KMS-11 (cell line): ENCODE data around the gene IFNE.

Source experiments
- H2AFZ ChIP-seq: fragments of 200-600 bp; sonication (generic); 2 replicates; pipeline ENCODE4 v1.6.1; 2016; ENCODE audit warnings: antibody characterized with exemption, mixed run types, low read depth
- H3K27ac ChIP-seq: fragments of 200-600 bp; sonication (generic); 2 replicates; pipeline ENCODE4 v1.6.1; 2016; ENCODE audit warnings: mild to moderate bottlenecking, mixed run types
- H3K27me3 ChIP-seq: fragments of 200-600 bp; sonication (generic); 2 replicates; pipeline ENCODE4 v1.6.1; 2017; ENCODE audit warnings: mild to moderate bottlenecking, low read depth, mixed run types, moderate library complexity; ENCODE audit not compliant: insufficient read depth
- H3K36me3 ChIP-seq: fragments of 200-600 bp; sonication (generic); 2 replicates; pipeline ENCODE4 v1.6.1; 2017; ENCODE audit warnings: mild to moderate bottlenecking, mixed run types; ENCODE audit not compliant: insufficient read depth
- H3K4me1 ChIP-seq: fragments of 200-600 bp; sonication (generic); 2 replicates; pipeline ENCODE4 v1.6.1; 2016; ENCODE audit warnings: mild to moderate bottlenecking, low read depth, mixed run types; ENCODE audit not compliant: poor library complexity, severe bottlenecking
- H3K4me2 ChIP-seq: fragments of 200-600 bp; sonication (generic); 2 replicates; pipeline ENCODE4 v1.7.0; 2016; ENCODE audit warnings: mild to moderate bottlenecking, mixed run types
- H3K4me3 ChIP-seq: fragments of 200-600 bp; sonication (generic); IDR thresholded peaks from 2 replicates; pipeline ENCODE4 v1.6.1; 2017; ENCODE audit warnings: low read depth, low read length, mixed read lengths; ENCODE audit not compliant: insufficient read depth
- H3K79me2 ChIP-seq: fragments of 200-600 bp; sonication (generic); 2 replicates; pipeline ENCODE4 v1.6.1; 2016; ENCODE audit warnings: low read depth, mixed run types; ENCODE audit not compliant: insufficient read depth
- H3K9ac ChIP-seq: fragments of 200-600 bp; sonication (generic); 2 replicates; pipeline ENCODE4 v1.6.1; 2016; ENCODE audit warnings: mild to moderate bottlenecking, mixed run types
- H4K20me1 ChIP-seq: fragments of 200-600 bp; sonication (generic); 2 replicates; pipeline ENCODE4 v1.6.1; 2016; ENCODE audit warnings: mild to moderate bottlenecking, mixed run types; ENCODE audit not compliant: insufficient read depth
- CTCF ChIP-seq: fragments of 200-600 bp; sonication (generic); conservative IDR thresholded peaks from 2 replicates; pipeline ENCODE4 v1.6.1; 2017; ENCODE audit warnings: low read depth, mild to moderate bottlenecking, antibody characterized with exemption, low read length, moderate library complexity, mixed read lengths

The IFNE gene

GRCh38 chr9:21461377-21461776, 20.7 kb downstream of the IFNE start:
- Histone ChIP-seq H2AFZ (no peak overlapping the region), H3K27me3 (no peaks in the 10 kb centered on the region), H3K4me3 (no peak overlapping the region), H4K20me1 (no peaks in the 10 kb centered on the region), H3K4me1 (no peaks in the 10 kb centered on the region), H3K79me2 (no peaks in the 10 kb centered on the region), H3K4me2 (no peak overlapping the region), H3K27ac (no peak overlapping the region), H3K36me3 (no peaks in the 10 kb centered on the region), H3K9ac (no peak overlapping the region)
- TF ChIP-seq CTCF = no peak

GRCh38 chr9:21455320-21455719, 26.8 kb downstream of the IFNE start:
- TF ChIP-seq CTCF = peak; percentile 70
- Histone ChIP-seq H3K9ac (no peak overlapping the region), H3K4me1 (no peaks in the 10 kb centered on the region), H3K4me2 (no peak overlapping the region), H3K36me3 (no peaks in the 10 kb centered on the region), H3K4me3 (no peak overlapping the region), H4K20me1 (no peaks in the 10 kb centered on the region), H3K27ac (no peak overlapping the region), H3K27me3 (no peaks in the 10 kb centered on the region), H2AFZ (no peak overlapping the region), H3K79me2 (no peaks in the 10 kb centered on the region)

- Histone ChIP-seq H3K4me1 (no peaks in the 10 kb centered on the region), H3K27me3 (no peaks in the 10 kb centered on the region), H3K27ac (no peak overlapping the region), H2AFZ (no peak overlapping the region), H3K4me2 (no peak overlapping the region), H3K4me3 (no peak overlapping the region), H3K36me3 (no peaks in the 10 kb centered on the region), H3K79me2 (no peaks in the 10 kb centered on the region), H3K9ac (no peak overlapping the region), H4K20me1 (no peaks in the 10 kb centered on the region)
- TF ChIP-seq CTCF = no peak
Observed at GRCh38 chr9:21454149-21454548, 28.0 kb downstream of the IFNE start.

GRCh38 chr9:21452681-21453080, 29.4 kb downstream of the IFNE start:
- Histone ChIP-seq H3K27me3 (no peaks in the 10 kb centered on the region), H2AFZ (no peak overlapping the region), H3K4me1 (no peaks in the 10 kb centered on the region), H3K27ac (no peak overlapping the region), H3K4me3 (no peak overlapping the region), H3K9ac (no peak overlapping the region), H3K4me2 (no peak overlapping the region), H4K20me1 (no peaks in the 10 kb centered on the region), H3K36me3 (no peaks in the 10 kb centered on the region), H3K79me2 (no peaks in the 10 kb centered on the region)
- no peak for TF ChIP-seq CTCF
